NCI-H82 treated with DMSO at 0.1 percent for 48 hours (cell line): ENCODE measurements around the gene KCNMB1.

Source experiments
- DNase-seq: peaks from one replicate; lab custom pipeline; 2025; ENCODE audit not compliant: unreplicated experiment; lab: John Stamatoyannopoulos, UW

Gene KCNMB1

GRCh38 chr5:170416526-170416925 lies 27.4 kb upstream of the KCNMB1 start:
- DNase-seq: no peak

DNA sequence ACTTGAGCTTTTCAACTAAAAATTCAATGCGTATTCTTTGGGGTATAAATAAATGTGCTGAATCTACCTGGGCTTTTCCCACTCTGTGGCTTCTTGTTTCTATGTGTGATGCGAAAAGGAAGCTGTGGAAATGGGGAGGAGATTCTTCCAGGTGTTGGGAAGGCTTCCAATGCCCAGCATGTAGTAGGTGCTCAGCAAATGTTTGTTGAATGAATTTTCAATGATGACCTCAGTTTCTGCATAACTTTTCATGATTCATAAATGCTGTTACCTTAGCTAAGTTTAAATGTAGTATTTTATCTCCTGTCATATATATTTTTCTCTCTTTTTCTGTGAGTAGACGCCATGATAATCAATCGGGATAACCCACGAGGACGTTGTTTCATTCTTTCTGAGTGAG lies 25.6 kb upstream of the KCNMB1 start:
- DNase-seq: no peak

DNA sequence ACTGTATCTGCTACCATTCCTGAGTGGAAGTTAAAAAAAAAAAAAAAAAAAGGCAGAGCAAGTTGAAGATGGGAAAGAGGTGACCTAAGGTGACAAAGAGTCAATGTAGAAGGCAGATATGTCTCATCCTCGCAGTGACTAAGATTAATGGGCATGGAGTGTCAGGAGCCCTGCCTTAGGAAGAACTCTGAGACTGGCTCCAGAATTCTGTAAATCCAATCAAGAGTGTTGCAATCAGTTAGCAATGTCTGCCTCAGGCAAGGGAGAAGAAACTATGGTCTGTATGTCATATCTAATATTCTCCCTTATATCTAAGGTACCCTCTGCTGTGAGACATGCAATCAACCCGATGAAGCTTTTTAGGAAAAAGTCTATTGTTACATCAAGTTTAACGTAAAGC lies 24.7 kb upstream of the KCNMB1 start:
- DNase-seq: no peak

GRCh38 chr5:170411100-170411499 lies 21.9 kb upstream of the KCNMB1 start:
- no peak for DNase-seq

- no peak for DNase-seq
Observed at GRCh38 chr5:170410401-170410800, 21.2 kb upstream of the KCNMB1 start.

- no peak for DNase-seq
Observed at GRCh38 chr5:170408877-170409660, 19.9 kb upstream of the KCNMB1 start.

DNA sequence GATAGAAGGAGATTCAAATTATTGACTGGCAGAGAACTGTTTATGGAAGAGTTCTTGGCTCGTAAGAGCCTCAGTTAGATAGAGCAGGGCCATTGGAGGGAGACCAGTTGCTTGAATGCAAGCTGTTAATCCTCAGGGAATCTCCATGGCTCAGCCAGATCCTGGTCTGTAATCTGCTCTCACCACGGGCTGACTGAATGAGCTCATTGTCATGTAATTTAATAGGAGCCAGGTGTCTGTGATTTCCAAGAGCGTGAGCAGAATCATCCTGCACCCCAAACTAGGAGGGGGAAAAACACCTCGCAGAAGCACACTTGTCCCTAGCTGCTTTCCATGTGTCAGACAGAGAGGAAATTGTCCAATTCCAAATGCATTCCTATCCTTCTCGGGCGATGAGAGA lies 19.1 kb upstream of the KCNMB1 start:
- no peak for DNase-seq

DNA sequence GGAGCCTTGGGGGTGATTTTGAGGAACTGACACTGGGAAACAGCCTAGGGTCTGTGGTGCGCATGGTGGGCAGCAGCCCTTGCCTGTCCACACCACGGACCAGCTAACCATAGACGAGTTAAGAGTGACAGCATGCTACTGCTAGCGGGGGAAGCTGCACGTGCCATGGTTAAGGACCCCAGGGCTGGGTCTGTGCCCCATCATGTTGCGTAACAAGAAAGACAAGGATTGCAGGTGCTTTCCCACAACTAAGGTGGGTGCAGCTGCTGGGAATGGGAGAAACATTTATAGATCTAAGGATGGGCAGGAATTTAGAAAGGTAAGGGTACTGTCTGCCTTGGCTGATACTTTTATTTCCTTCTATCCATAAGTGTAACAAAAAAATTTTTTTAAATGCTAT lies 17.9 kb upstream of the KCNMB1 start:
- DNase-seq: no peak

- no peak for DNase-seq
Observed at GRCh38 chr5:170405817-170406216, 16.6 kb upstream of the KCNMB1 start.

- DNase-seq: no peak
Observed at GRCh38 chr5:170404398-170404797, 15.2 kb upstream of the KCNMB1 start.

DNA sequence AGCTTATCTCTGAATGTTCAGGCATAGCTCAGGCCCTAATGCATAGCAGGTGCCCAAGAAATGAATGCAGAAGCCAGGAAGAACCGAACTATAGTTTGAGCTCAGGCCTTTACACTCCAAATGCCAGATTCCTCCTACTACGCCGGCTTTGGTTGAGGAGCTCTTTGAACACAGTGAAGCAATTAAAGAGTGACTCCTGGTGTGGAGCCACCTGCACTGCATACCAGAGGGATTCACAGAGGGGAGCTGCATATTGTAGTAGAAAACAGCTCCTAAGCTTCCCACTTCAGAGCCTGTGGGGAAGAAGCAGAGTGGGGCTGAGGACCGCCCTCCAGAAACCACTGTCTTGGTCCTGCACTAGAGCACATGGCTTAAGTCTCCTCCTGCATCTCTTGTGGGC lies 14.5 kb upstream of the KCNMB1 start:
- DNase-seq: no peak

- DNase-seq: no peak
Observed at GRCh38 chr5:170402508-170402907, 13.3 kb upstream of the KCNMB1 start.

- no peak for DNase-seq
Observed at GRCh38 chr5:170397059-170397458, 7.9 kb upstream of the KCNMB1 start.

GRCh38 chr5:170393958-170394357 lies 4.8 kb upstream of the KCNMB1 start:
- DNase-seq: no peak

DNA sequence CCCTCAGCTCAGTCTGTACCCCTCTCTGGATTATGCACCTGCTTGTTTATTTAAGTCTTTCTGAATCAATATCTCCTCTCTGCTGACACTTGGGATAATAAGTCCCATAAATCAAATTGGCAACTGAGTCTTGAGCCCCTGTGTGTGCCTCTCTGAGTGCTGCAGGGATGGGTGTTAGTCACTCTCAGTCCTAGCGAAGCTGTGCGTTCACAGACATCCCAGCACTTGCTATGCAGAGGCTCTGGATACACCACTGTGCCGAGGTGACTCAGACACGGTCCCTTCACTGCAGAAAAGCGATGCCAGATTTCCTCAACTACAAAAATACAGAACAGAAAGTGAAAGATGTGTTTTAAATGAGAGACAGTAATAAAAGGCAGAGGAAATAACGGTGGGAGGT lies 4.1 kb upstream of the KCNMB1 start:
- no peak for DNase-seq

GRCh38 chr5:170390472-170390871 lies 1.3 kb upstream of the KCNMB1 start:
- DNase-seq: no peak

GRCh38 chr5:170389550-170389892 lies 354 bp upstream of the KCNMB1 start:
- no peak for DNase-seq

- DNase-seq: no peak
Observed at GRCh38 chr5:170387775-170388639, 1.2 kb downstream of the KCNMB1 start.

DNA sequence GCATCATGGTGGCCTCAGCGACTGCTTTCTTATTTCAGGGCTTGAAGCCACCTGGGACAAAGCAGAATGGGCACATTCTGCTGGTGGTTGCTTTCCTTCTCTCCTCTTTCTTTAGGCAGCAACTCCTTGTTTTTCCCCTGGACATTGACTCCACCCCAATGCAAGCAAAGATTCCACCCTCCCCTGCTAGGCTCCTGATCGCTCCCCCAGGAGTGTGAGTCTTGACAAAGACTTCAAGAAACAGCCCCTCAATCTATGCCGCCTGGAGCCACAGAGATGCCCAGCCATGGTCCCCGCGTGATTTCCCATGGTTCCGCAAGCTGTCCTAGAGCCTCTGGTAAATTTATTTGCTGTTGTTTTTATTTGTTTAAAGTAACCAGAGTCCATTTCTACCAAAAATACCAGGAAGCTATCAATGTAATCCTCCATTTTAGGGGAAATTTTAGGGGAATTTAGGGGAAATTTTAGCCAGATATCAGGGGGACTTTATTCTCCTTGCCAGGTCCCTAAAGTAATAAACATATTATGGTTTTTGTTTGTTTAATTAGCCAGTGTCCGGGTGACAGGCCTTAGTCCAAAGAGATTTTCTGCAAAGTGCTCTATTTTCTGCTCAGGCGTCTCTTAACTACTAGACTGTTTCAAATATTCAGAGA lies 2.3 kb downstream of the KCNMB1 start:
- DNase-seq: no peak

DNA sequence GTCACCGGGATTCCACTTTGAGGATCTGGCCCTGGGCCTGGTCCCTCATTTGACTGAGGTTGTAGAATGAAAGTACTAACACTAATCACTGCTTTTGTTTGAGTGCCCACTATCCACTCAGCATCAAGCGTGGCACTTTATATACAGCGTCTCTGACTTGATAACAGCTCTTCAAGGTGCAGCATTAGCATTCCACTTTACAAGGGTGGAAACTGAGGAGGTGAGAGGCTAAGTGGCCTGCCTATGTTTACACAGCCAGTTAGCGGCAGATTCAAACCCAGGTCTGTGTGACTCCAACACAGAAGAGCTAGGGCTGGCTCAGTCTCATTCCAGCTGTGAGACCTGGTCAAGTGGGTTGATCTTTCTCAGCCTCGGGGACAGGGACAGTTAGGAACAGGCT lies 5.9 kb downstream of the KCNMB1 start:
- DNase-seq: no peak

DNA sequence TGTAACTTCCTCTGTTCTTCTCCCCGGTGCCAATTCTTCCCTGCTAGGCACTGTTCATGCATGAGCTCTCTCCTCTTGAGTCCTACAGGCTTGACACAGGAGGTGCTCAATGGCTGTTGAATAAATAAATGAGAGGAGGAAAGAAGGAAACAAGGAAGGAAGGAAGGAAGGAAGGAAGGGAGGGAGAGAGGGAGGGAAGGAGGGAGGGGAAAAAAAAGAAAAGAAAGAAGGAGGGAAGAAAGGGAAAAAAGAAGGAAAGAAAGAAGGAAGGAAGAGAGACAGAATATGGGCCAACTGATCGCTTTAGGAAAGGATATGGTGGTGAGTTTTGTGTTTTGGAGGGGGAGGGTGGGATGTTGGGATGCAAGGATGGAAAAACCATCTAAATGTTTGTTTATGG lies 6.4 kb downstream of the KCNMB1 start:
- no peak for DNase-seq

DNA sequence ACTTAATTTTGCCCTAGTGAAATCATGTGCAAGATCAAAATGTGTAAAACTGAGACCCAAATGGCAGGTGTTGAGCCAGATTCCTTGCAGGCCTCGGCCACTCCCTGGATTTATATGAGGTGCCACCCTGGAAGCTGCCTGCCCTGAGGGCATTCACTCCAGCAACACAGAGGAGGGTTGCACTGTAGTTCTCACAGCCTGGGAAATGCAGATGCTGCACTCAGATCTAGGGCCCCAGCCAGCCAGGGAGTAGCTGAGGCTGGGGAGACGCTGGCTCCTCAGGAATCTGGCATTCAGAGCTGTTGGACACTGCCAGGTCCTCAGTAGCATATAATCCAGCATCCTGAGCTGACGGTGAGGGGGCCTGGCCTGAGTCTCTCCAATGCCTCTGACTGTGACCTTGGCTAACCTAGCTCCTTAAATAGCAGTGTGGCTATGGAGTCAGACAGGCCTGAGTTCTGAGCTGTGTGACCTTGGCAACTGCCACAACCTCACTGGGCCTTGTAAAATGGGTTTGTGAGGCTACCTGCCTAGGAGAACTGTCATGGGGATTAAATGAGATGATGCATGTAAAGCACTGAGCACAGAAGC lies 8.7 kb downstream of the KCNMB1 start:
- no peak for DNase-seq
